NT2/D1 (cell line): ENCODE data around the gene FAM118B.

Experiments used
- DNase-seq: peaks from one replicate; pipeline ENCODE4 v3.0.0-alpha.2; 2011; ENCODE audit warnings: low read depth, low spot score
- H3K27me3 ChIP-seq: 2 replicates; pipeline ENCODE4 v1.6.0; 2011; ENCODE audit warnings: mild to moderate bottlenecking; ENCODE audit not compliant: insufficient read length, insufficient read depth
- H3K36me3 ChIP-seq: 2 replicates; pipeline ENCODE4 v1.6.1; 2011; ENCODE audit warnings: mild to moderate bottlenecking, low read length, mixed read lengths; ENCODE audit not compliant: insufficient read depth, insufficient read length
- H3K4me1 ChIP-seq: 2 replicates; pipeline ENCODE4 v1.5.1; 2011; ENCODE audit not compliant: insufficient read depth, insufficient read length
- H3K4me3 ChIP-seq: 2 replicates; pipeline ENCODE4 v1.5.1; 2011; ENCODE audit warnings: low read depth; ENCODE audit not compliant: insufficient read length
- H3K9ac ChIP-seq: 2 replicates; pipeline ENCODE4 v1.6.0; 2011; ENCODE audit warnings: low read depth; ENCODE audit not compliant: insufficient read length
- H3K9me3 ChIP-seq: 2 replicates; pipeline ENCODE4 v1.5.1; 2011; ENCODE audit warnings: mild to moderate bottlenecking, low read length; ENCODE audit not compliant: insufficient read depth
- SUZ12 ChIP-seq: IDR thresholded peaks from 2 replicates; pipeline ENCODE4 v1.6.1; 2011; ENCODE audit not compliant: insufficient read length, insufficient read depth; ENCODE audit errors: extremely low read depth
- YY1 ChIP-seq: IDR thresholded peaks from 2 replicates; pipeline ENCODE4 v1.6.1; 2011; ENCODE audit not compliant: insufficient read length, insufficient read depth
- ZNF274 ChIP-seq: IDR thresholded peaks from 2 replicates; pipeline ENCODE4 v1.6.1; 2011; ENCODE audit warnings: mild to moderate bottlenecking, low read depth, low read length

Gene FAM118B

DNA sequence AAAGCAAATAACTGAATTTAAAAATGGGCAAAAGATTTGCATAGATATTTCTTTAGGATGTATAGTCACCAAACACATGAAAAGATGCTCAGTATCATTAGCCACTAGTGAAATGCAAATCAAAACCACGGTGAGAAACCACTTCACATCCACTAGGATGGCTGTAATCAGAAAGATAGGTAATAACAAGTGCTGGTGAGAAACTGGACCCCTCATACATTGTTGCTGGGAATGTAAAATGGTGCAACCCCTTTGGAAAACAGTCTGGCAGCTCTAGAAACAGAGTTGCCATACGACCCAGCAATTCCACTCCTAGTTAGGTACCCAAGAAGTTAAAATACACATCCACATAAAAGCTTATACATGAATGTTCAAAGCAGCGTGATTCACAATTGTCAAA lies 16.5 kb upstream of the FAM118B start:
- no peaks in the 10 kb centered on the region for H3K4me1 ChIP-seq
- H3K9me3 ChIP-seq: peaks cover 22% of the 10 kb centered on the region
- H3K9ac ChIP-seq: no peak overlapping the region
- H3K27me3 ChIP-seq: no peaks in the 10 kb centered on the region
- DNase-seq: no peak
- peaks cover 84% of the 10 kb centered on the region for H3K36me3 ChIP-seq
- H3K4me3 ChIP-seq: no peak overlapping the region
- TF ChIP-seq SUZ12: no peak
- no peak for TF ChIP-seq YY1
- TF ChIP-seq ZNF274: no peak

DNA sequence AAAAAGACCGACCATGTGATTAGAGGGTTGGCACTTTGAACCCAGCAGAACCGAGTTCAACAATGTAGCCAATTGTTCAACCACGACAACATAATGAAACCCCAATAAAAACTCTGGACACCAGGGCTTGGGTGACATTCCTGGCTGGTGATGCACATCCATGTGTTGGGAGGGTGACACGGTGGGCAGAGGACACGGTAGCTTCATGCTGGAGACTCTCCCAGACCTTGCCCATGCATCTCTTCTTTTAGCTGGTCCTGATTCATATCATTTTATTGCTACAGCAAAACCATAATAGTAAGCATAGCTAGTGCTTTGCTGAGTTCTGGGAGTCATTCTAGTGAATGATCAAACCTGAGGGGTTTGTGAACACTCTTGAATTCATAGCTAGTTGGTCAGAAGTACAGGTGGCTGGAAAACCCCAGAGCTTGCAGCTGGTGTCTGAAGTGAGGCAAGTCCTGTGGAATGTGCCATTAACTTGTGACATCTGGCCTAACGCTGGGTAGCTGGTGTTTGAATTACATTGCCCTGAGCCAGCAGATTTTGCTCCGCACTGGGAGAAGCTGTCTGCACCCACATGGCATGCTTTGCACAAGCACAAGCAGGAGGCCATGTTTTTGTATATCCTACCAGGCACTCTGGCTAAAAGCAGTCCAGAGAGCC lies 14.2 kb upstream of the FAM118B start:
- H3K27me3 ChIP-seq: no peaks in the 10 kb centered on the region
- peaks cover 86% of the 10 kb centered on the region for H3K36me3 ChIP-seq
- TF ChIP-seq SUZ12 (no peak), YY1 (no peak), ZNF274 (no peak)
- H3K4me1 ChIP-seq: no peaks in the 10 kb centered on the region
- peaks cover 22% of the 10 kb centered on the region for H3K9me3 ChIP-seq
- H3K9ac ChIP-seq: no peak overlapping the region
- H3K4me3 ChIP-seq: no peak overlapping the region
- DNase-seq: no peak

DNA sequence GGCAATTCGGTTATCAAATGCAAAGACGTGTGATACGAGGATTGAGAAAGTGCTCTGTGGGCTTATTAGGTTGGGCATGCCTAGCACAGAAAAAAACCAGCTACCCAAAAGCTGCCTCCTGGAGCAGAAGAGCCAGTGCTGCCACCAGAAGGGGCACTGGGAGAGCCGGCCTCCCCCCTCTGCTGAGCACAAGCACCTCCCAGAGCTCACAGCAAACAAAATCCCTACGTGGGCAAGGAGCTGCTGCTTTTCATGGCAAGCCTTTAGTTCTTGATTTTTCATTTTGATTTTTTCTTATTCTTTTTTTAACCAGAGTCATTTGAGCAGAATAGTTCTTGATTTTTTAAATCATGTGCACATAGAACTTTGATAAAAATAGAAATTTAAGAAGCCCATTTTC lies 12.9 kb upstream of the FAM118B start:
- Histone ChIP-seq H3K4me1 (no peaks in the 10 kb centered on the region), H3K9me3 (peaks cover 22% of the 10 kb centered on the region), H3K9ac (no peak overlapping the region), H3K36me3 (peaks cover 86% of the 10 kb centered on the region), H3K4me3 (no peak overlapping the region), H3K27me3 (no peaks in the 10 kb centered on the region)
- TF ChIP-seq ZNF274: no peak
- no peak for TF ChIP-seq YY1
- no peak for TF ChIP-seq SUZ12
- DNase-seq: no peak

DNA sequence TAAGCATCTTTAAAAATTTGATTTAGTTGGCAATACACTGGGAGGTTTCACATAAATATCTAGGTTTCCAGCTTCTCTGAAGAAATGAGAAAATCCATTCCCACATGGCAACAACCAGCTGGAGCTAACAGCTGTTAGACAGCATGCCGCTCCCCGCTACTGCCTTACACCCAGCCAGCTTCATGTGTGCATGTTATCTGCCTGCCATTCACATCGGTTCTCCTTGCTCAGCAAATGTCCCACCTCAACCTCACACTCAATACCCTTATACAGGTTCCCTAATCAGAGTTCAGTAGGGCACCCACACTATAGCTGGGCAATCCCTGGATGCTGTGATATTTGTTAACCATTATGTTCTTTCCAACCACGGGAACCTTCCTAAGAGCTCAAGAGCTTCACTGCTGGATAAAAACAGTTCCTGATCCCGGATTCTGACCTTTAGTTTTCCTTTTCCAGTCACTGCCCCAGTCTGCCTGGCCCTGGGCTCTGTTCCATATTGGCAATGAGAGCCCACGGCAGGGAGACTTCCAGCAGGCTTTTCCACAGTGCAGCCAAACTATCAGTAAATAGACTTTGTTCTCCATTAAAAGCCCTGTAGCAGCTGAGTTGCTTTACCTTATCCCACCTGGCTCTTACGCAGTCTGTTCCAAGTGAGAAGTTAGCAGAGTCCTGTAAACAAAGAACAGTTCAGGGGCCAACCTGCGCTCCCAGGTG lies 8.8 kb upstream of the FAM118B start:
- DNase-seq: no peak
- Histone ChIP-seq H3K9ac (no peak overlapping the region), H3K4me1 (no peaks in the 10 kb centered on the region), H3K9me3 (peaks cover 10% of the 10 kb centered on the region; the same call in 1 of the 2 replicates), H3K27me3 (no peaks in the 10 kb centered on the region), H3K36me3 (peaks cover 94% of the 10 kb centered on the region), H3K4me3 (no peak overlapping the region)
- TF ChIP-seq SUZ12 (no peak), ZNF274 (no peak), YY1 (no peak)

DNA sequence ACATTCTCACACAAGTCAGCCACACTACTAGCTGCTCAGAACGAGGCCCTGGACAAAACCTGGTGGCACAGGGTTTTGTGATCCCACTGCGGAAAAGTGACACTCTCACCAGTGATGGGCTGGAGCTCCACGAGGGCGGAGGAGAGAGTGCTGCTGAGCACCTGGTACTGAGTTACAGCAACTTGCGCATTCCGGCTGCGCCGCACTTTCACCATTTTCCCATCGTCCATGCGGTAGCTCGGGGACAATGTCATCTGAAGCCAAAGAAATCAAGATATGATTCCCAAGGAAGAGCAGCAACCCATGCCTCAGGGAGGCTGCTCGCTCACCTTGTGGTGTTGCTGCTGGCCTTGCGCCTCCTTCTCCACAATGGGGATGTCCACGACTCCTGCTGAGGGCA lies 6.2 kb upstream of the FAM118B start:
- DNase-seq: no peak
- Histone ChIP-seq H3K4me1 (no peaks in the 10 kb centered on the region), H3K4me3 (no peak overlapping the region), H3K36me3 (peaks cover 95% of the 10 kb centered on the region), H3K27me3 (no peaks in the 10 kb centered on the region), H3K9ac (no peak overlapping the region), H3K9me3 (no peaks in the 10 kb centered on the region)
- TF ChIP-seq ZNF274: no peak
- TF ChIP-seq SUZ12: no peak
- no peak for TF ChIP-seq YY1

DNA sequence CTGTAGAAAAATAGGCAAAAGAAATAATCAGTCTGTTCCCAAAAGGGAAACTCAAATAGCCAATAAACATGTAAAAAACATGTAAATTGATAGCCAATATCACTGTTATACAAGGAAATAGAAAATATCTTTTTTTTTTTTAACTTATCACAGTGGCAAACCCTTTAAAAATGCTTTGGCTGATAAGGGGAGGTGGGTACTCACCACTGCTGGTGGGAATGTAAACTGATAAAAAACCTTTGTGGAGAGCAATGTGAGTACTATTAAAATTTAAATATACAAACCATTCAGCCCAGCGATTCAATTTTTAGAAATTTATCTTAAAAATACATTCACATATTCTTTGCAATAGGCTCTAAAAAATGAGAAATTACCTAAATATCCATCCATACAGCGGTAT lies 3.7 kb upstream of the FAM118B start:
- H3K9me3 ChIP-seq: no peaks in the 10 kb centered on the region
- H3K4me1 ChIP-seq: peaks cover 3% of the 10 kb centered on the region
- H3K27me3 ChIP-seq: no peaks in the 10 kb centered on the region
- no peak overlapping the region for H3K4me3 ChIP-seq
- peaks cover 74% of the 10 kb centered on the region for H3K36me3 ChIP-seq
- no peak for DNase-seq
- TF ChIP-seq ZNF274 (no peak), YY1 (no peak), SUZ12 (no peak)
- H3K9ac ChIP-seq: no peak overlapping the region

DNA sequence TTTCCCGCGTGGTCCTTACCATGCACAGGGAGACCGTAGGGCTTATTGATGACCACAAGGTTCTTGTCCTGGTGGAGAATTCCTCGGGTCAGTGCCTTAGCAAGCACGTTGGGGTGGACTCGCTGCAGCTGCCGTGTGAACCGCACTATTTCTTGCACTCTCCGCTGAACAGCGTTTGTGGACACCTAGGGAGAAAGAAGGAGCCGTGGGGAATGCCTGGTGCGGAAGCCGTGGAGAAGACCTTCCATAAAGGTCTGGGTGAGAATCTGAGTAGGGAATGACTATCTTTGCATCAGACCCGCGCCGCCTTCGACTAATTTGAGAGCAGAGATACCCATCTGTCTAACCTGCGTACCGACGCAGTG lies 729 bp upstream of the FAM118B start:
- H3K36me3 ChIP-seq: peaks cover 48% of the 10 kb centered on the region
- TF ChIP-seq ZNF274: no peak
- TF ChIP-seq YY1: no peak
- TF ChIP-seq SUZ12: no peak
- peaks cover 3% of the 10 kb centered on the region for H3K4me1 ChIP-seq
- H3K4me3 ChIP-seq: peak overlapping the region; percentile 90
- no peaks in the 10 kb centered on the region for H3K9me3 ChIP-seq
- peak overlapping the region; percentile 95 for H3K9ac ChIP-seq
- H3K27me3 ChIP-seq: no peaks in the 10 kb centered on the region
- DNase-seq: no peak
